Hepatic stellate cell (primary cell): ENCODE results near the gene MR1.
A peak's percentile ranks its signal among the peaks of the same experiment; 100 is the strongest.

Experiments used
- DNase-seq: peaks from one replicate; pipeline ENCODE4 v3.0.0; 2011; ENCODE audit warnings: low spot score

The MR1 gene

DNA sequence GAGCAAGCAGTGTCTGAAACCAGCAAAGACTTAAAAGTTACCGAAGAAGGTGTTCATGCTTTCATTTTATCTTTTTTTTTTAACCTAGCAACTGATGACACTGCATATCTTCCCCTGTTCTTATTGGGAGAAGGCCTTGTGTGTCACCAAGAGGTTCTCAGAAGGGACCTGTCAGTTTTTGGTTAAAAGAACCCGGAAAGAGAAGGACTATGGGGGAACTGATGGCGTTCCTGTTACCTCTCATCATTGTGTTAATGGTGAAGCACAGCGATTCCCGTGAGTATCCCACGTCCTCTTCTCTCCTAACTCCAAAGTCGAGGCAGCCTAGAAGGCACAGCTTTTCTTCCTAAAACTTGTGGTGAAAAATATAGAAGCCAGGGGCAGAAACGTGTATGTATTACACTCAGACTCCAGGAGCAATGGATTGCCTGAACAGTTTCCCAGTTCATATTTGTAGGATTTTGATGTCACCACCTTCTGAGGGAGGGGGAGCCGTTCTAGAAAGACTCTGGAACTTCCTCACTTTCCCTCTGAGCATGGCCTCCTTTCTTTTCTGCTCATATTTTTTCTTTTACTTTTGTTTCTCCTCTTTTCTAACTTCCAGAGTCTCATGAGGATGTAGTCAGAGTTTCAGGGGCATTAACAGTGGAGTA, at the start of gene MR1:
Gene MR1 (plus strand): TSS at position 185 of the 653 bp plus-strand sequence. CDS start 25 bp downstream, at position 210.
- DNase-seq, result peak; percentile 78

DNA sequence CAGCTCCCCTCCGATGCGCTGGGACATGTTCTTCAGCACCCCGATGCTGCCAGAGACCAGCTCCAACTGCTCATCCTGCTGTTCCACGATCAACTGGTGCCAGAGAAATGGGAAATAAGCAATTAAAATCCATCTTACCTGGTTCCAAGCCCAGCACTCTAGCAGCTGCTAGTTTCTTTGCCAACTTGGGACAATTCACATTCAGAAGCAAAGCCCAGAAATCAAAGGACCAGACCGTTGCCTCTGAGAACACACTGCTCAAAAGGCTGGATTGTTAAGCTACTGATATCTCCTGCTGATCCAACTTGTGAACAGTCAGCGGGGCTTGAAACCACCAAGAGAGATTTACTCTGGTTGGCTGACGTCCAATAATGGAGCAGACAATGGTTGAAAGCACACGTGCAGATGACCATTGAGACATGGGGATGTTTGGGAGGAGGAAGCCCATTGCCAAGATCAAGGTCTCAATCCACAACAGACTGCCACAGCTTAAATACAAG, 45.5 kb upstream of the MR1 start:
- no peak for DNase-seq

DNA sequence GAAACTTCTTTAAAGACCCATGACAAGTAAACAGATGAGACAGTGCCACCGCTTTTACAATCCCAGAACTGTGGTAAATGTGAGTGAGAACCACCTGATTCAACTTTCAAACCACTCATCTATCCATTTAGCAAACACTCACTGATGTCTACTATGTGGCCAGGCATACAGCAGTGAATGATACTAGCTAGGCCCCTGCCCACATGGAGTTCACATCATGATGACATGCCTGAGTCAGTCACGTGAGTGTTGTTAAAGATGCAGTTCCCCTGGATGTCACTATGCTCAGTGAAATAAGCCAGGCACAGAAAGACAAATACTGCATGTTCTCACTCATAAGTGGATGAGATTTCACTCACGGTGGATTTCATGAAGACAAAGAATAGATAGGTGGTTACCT, 39.5 kb upstream of the MR1 start:
- no peak for DNase-seq

DNA sequence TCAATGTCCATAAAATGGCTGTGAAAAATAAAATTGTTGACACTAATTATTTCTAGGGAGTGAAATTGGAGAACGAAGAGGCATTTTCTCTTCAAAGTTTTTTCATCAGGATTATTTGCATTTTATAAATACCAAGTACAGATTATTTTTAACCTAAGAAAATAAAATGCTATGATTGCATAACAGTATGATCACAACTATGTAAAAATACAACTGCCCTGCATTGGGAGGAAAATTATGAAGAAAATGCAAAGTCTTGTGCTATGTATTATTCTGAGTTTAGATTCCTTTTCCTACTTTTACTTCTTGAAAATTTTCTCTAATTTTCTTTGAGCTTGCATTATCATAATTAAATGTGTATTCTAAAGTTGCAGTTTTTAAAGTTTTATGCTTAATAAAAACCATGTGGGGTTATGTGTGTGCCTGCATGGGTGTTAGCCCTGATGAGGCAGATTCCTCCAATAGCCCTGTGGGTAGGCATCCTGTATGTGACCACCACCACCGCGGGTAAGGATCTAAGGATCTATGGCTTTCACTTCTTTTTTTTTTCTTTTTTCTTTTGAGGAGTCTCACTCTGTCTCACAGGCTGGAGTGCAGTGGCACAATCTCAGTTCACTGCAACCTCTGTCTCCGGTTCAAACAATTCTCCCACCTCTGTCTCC, 35.8 kb upstream of the MR1 start:
- DNase-seq, result no peak

DNA sequence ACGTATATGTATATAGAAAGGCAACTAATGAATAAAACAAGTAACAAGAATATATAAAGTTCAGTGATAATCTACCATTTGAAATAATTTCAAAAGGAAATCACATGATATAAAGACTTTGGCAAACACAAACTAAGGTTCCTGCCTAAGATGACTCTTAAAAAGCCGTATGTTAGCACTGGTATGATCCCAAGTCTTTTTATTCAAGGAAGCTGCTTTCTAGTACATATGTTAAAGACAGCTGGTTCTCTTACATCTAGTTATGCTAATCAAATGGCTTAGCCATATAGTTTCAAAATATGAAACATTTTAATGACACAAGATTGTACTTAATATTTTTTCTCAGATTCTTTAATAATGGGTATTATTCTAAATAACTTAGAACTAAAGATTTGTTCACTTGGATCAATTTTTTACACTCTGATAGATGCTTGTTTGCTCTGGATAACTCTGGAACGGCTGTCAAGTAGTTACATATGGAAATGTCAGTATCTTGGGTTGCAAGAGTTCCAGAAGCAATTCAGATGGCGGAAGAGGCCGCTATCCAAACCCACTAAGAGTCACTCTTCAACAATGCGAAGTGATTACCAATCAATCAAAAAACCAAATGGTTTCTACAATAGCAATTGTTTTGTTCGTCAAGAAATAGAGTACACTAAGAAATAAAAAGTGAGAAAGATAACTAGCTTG, 32.5 kb upstream of the MR1 start:
- no peak for DNase-seq

DNA sequence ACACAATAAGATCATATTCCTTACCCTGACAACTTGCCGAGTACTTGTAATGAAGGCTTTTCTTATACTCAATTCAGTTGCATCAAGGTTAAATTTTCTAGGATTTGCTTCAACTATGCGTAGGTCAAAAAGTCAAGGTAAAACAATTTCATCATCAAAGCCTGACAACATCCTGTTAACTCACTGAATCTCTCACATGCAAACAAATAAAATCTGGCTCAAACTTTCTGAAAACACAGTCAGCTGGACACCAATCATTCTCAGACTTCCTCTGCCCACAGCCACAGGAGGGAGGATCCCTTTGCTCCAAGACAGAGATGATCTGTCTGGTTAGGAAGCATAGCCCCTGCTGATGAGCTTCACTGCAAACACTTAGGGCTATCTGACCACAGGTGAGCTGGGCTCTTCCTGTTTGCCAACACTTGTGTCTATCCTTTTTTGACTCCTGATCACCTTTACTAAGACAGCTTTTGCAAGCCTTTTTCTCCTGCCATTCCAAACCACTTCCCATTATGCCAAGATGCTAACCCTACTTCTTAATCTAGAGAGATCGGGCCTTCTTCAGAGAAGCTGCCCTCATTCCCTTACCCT, 31.1 kb upstream of the MR1 start:
- no peak for DNase-seq

DNA sequence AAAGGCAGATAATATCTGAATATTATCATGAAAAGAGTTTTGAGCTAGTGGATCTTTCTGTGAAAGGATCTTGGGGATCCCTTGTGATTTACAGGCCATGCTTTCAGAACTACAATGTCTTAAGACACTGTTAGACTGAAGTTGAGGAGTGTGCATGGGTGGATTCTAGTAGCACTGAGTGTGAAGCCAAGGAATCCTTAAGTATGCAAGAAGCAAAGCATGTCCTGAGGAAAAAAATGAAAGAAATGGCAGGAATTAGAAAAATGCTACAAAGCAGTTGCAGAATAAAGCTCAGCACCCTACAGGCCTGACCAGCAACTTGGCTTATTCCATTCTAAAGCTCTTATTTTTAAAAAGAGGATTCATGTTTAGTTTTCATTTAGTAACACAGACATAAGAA, 23.0 kb upstream of the MR1 start:
- peak; percentile 52 for DNase-seq

DNA sequence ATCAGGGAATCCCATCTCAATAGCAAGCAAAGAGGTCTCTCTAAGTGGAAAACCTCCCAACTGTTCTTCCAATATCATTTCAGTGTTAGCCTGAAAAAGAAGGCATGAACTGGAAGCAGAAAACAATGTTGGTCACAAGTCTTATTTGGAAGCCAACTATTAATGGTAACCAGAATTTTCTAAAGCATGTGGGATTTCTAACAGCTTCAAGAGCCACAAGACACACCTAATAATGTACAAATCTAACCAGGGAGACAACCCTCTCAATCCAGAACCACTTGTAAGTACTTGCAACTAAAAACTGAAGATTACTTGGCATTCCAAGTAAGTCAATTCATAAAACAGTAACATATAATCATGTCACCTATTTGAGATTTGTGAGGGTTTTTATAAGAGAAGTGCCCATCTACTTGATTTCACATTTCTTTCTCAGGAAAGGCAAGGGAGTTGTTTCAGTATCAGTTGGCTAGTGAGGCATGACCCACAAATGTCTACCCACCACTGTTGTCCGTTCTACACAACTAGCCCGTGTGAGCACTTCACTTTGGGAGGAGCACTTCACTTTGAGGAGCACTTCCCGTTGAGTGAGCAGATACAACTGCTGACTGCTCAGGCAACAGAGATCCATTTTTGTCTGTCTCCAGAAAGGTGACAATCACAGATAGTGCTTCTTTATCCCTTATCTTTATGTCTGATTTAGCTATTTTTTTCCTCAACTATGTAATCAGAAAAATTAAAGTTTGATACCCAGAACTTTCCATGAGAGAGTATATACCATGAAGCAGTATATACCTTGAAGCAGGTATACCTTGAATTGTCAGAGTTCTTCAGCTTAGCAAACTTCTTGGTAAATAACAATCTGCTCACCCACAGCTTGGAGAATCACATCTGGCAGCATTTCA, 22.2 kb upstream of the MR1 start:
- no peak for DNase-seq

DNA sequence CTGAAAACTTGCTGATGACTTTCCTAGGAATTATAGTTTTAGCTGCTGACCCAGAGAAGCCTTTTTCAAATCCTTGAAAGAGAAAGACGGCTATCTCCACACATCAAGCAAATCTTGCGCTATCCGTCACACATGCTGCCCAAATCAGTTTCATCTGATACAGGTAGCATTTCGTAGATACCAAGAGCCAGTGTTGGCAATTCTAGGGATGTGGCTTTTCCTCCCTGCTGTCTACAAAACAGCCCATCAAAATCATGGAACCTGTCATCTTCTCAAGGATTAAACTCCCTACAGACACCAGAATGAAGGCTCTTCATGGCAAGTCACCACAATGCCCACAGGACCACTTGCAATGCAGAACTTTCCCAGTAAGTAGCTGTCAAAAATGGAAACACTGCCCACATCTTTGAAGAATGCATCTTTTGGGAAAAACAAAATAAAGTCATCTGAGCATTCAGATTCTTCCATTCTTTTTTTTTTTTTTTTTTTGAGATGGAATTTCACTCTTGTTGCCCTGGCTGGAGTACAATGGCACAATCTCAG, 21.5 kb upstream of the MR1 start:
- no peak for DNase-seq

DNA sequence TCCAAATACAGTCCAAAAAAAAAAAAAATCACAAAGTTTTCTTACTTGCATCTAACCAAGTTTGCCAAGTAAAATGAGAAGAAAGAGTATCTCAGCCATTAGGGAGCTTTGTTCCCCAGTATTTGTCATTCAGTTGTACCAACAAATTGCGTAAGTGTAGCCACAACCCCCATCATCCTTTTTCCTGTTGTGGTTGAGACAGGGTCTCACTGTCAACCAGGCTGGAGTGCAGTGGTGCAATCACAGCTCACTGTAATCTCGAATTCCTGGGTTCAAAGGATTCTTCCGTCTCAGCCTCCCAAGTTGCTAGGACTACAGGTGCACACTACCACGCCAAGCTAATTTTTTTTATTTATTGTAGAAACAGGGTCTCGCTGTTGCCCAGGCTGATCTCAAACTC, 20.6 kb upstream of the MR1 start:
- no peak for DNase-seq

DNA sequence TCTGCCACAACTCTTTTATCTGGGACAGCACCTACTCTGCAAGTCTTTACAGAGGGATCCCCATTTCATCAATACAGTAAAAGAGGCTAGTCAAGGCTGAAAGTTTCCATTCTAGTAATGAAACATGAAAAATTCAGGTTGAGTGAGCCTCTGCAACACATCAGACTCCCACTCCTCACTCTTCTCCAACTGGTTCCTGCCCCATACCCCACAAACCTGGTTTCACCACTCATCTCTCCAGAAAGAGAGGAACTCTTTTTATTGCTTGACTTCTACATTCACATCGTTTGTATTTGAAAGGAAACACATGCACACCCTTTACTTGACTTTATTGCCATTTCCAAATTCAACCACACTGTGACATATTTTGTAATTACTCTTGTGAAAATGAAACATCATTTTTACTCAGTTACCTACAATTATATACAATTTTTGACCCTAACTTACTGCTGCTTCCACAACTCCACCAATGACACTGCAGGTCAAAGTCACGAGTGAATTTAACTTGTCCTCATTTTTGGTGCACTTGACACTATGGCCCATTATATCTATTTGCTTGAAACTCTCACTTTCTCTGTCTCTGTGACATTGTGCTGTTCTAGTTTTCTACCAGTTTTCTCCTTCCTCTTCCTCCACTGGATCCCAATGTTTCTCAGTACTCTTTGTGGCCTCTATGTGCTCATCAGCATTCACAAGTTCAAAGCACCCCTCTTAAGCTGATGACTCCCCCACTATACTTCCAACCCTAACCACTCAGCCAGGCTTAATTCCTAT, 19.1 kb upstream of the MR1 start:
- DNase-seq, result no peak

DNA sequence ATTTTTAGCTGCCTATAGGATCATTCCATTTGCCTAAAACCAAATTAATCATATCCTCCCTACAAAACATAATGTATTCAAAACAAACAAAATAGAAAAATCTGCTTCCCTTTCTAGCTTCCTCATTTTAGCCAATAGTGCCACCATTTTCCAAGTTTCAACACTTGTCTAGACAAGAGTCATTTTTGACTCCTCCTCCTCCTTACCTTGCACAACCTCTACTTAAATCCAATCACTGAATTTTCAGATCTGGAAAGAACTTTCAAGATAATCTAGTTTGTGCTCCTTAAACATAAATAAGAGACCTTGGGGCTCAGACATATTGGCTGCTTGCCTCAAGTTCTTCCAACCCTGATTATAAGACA, 18.6 kb upstream of the MR1 start:
- no peak for DNase-seq

DNA sequence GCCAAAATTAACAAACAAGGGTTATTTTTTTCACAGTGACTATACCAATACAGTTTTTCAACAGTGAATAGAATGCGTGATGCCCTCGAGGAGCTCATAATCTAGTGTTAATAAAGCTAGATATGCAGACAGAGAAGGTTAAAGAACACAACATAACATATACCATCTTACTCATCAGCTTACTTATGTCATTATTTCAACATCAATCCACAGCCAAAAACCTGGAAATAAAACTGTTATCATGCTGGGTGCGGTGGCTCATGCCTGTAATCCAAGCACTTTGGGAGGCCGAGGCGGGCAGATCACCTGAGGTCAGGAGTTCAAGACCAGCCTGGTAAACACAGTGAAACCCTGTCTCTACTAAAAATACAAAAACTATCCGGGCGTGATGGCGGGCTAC, 17.2 kb upstream of the MR1 start:
- no peak for DNase-seq

DNA sequence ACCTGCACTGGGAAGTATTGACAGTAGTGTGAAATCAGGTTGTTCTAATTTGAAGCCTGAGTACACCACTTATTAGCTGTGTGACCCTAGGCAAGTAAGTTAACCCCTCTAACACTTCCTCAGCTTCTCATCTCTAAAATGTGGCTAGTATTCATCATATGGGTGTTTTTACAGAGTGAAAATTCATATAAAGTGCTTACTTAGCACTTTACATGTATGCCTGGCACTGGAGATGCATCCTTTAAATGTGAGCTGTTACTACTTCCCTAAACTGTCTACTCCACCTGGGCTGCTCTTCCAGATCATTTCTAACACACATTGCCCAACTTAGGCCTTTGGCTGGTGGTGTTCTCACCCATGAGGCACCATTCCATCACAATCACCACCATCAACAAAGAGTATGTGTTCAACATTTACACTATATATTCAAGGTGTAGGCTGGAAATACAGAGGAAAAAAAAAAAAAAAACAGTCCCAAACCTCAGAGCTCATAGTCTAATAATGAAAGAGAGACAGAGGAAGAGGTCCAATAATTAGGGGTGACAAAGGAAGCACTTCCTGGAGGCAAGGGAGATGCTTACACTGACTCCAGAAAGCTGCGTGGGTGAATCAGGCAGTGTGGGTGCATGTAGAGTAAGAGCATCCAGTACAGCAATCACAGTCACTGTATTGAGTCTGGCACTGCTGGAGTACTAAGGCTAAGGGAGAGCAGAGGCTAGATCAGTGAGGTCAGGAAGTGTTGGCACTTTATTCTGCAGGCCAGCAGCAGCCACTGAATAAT, 14.7 kb upstream of the MR1 start:
- DNase-seq, result no peak

DNA sequence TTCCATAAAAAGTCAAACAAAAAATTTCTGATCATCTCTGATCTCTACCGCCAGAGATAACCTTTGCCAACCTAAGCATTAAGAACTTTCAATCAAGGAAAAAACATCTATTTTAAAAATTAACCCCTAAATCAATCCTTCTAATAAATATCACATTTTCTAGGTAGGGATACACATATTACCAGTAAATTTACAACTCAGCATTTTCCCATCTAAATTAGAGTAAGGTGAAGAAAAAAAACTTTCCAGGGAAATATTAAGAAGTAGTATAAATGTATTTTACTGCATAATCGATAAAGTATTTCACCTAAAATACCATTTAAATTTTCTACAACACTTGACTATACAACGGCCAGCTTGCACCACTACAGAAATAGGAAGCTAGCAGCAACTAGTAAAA, 12.6 kb upstream of the MR1 start:
- no peak for DNase-seq

DNA sequence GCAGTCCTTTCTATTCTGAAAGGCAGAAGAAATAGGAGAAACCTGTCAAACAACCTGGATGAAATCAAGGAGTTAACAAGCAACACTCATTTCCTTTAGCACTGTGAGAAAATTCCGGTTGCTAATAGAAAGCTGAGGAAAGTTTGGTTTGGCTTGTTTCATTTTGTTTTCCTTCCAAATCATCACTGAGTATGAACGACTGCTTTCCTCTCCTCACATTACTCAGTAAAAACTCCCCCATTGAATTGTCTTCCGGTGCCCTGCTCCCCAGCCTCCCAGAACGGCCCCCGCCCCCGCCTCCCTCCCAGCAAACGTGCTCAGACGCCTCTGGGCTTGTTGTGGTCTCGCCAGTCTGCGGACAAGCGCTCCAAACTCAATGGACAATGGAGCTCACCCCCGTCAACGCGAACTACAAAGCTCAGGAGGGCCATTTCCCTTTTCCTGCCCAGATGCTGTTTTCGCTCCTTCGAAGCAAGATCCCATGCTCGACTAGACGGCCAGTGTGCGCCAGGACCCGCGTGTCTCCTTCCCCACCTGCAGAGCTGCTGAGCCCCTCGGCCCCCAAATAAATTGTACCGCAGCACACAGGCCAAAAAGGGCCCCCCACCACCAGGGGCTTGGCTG, 11.9 kb upstream of the MR1 start:
- peak; percentile 76 for DNase-seq

DNA sequence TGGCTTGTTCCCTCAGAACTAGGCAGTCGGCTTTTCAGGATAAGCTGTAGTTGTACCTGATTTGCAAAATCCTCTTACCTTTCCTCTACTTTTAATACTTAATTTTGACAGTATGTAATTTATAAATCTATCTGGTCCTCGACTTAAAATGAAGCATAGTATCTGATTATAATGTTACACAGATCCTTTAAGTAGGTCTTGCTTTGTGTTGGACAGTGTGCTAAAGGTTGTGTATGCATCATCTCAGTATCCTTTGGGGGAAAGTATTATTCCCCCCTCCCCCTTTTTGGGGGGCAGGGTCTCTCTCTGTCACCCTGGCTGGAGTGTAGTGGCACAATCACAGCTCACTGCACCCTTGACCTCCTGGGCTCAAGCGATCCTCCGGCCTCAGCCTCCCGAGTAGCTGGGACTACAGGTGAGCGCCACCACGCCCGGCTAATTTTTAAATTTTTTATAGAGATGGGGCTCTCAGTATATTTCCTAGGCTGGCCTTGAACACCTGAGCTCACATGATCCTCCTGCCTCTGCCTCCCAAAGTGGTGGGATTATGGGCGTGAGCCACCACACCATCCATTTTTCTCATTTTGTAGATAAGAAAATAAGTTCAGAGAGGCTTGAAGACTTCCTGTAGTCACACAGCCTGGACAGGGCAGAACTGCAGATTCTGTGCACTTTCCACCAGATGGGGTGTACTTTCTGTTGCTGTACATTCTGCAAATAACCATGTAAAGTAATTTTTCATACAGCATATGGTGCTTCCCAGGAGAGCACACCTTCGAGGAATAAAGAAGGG, 10.3 kb upstream of the MR1 start:
- DNase-seq, result no peak

DNA sequence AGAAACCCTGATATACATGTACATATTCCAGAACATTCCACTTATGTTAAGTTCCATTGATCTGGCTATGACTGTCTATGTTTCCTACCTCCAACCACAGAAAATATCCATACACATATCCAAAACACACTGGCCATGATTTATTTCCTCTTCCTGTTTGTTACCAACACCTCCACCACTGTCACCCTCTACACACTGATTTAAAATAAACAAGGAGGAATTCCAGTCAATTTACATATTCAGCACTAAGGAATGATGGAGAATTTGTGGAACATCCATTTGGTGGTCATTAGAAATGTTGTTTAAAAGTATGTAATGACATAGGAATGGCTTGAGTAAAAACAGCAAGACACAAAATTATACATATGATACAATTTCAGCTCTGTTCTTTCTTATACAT, 5.6 kb upstream of the MR1 start:
- peak; percentile 24 for DNase-seq

DNA sequence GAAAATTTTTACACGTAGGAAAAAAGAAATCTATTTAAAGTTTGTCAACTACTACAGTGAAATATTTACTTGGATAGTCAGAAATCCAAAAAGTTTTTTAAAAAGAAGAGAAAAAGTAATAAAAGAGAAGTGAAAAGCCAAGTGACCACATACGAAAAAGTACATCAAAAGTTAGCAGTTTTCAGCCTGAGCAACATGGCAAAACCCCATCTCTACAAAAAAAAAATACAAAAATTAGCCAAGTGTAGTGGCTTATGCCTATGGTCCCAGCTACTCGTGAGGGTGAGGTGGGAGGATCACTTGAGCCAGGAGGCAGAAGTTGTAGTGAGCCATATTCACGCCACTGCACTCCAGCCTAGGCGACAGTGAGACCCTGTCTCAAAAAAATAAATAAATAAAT, 5.2 kb upstream of the MR1 start:
- DNase-seq, result no peak
